ENCODE results near the gene DNAH11.

DNA sequence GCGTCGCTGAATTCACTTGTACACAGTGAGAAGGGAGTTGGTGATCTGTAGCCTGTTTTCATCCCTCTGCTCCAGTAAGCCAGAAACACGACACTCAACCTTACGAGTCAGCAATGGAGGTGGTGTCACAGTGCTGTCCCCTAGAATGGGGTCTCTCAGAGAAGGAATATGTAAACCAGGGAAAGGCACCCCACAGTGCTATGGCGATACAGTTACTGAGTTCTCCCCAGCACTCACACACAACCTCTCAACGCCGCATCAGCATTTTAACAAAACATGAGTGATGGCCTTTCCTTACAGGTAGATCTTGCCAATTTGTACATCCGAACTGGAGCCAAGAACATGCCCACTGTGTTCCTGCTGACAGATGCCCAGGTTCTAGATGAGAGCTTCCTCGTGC lies 206.5 kb downstream of the DNAH11 start:
- TF ChIP-seq, protein P1, sequence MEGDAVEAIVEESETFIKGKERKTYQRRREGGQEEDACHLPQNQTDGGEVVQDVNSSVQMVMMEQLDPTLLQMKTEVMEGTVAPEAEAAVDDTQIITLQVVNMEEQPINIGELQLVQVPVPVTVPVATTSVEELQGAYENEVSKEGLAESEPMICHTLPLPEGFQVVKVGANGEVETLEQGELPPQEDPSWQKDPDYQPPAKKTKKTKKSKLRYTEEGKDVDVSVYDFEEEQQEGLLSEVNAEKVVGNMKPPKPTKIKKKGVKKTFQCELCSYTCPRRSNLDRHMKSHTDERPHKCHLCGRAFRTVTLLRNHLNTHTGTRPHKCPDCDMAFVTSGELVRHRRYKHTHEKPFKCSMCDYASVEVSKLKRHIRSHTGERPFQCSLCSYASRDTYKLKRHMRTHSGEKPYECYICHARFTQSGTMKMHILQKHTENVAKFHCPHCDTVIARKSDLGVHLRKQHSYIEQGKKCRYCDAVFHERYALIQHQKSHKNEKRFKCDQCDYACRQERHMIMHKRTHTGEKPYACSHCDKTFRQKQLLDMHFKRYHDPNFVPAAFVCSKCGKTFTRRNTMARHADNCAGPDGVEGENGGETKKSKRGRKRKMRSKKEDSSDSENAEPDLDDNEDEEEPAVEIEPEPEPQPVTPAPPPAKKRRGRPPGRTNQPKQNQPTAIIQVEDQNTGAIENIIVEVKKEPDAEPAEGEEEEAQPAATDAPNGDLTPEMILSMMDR (IDR thresholded peaks at IDR 0.05 in 4 of 5, conservative IDR thresholded peaks at IDR 0.05 in 1 of 5), result no peak
- no peak for TF ChIP-seq POLR2A (IDR thresholded peaks at IDR 0.05)
